Naive thymus-derived CD4-positive, alpha-beta T cell (primary cell): ENCODE measurements around the gene SAMD8. TPM values are rescaled to one million over a fixed set of nuclear protein-coding genes. Genes with fewer than 3 reads are reported as not detected.
"Not testable (repeated sequence)": the region's sequence is repeated elsewhere in the genome, so short reads cannot be mapped to it uniquely, and the experiment has no call there.

ENCODE experiments used
- ATAC-seq: fragments of 150-1000 bp; cut with Tn5 transposase; 2 replicates; pipeline ENCODE4 v1.10.0; 2021; ENCODE audit warnings: mild to moderate bottlenecking, moderate library complexity
- CTCF ChIA-PET: fragments of 350-600 bp; sonication (Branson Sonifier 250); formaldehyde crosslinking; loops from one replicate; lab custom pipeline; 2021; ENCODE audit warnings: antibody characterized with exemption; lab: Charles Lee
- POLR2A ChIA-PET: fragments of 350-600 bp; sonication (Branson Sonifier 250); formaldehyde crosslinking; loops from one replicate; lab custom pipeline; 2021; ENCODE audit warnings: antibody characterized with exemption, inconsistent platforms; lab: Charles Lee
- DNase-seq, 9 donors: peaks; one replicate each; pipeline versions ENCODE4 v3.0.0 to v3.0.0-alpha.2; 2020 to 2022; ENCODE audit warnings: mixed read lengths in 1 of 9
- H3K27ac ChIP-seq: one replicate; pipeline ENCODE4 v1.7.0; 2013; ENCODE audit warnings: mild to moderate bottlenecking, low read depth, low read length, moderate library complexity
- H3K27me3 ChIP-seq, 2 donors: one replicate each; pipeline ENCODE4 v1.7.0; 2013; ENCODE audit warnings: low read length in 2 of 2, mild to moderate bottlenecking in 2 of 2, moderate library complexity in 2 of 2; ENCODE audit not compliant: control insufficient read depth in 2 of 2, insufficient read depth in 2 of 2
- H3K36me3 ChIP-seq, 3 experiments: 1 replicate in 2 of 3; 2 replicates in 1 of 3; pipeline ENCODE4 v1.7.0; 2013; ENCODE audit warnings: low read length in 3 of 3, mild to moderate bottlenecking in 3 of 3, moderate library complexity in 1 of 3; ENCODE audit not compliant: insufficient read depth in 3 of 3, control insufficient read depth in 2 of 3
- H3K4me1 ChIP-seq, 2 donors: one replicate each; pipeline ENCODE4 v1.7.0; 2013; ENCODE audit warnings: low read length in 2 of 2, mild to moderate bottlenecking in 2 of 2, moderate library complexity in 1 of 2; ENCODE audit not compliant: control insufficient read depth in 2 of 2, insufficient read depth in 2 of 2
- H3K4me3 ChIP-seq: 2 replicates; pipeline ENCODE4 v1.7.0; 2013; ENCODE audit warnings: mild to moderate bottlenecking, low read length
- H3K9me3 ChIP-seq, 3 experiments: 1 replicate in 2 of 3; 2 replicates in 1 of 3; pipeline ENCODE4 v1.7.0; 2013; ENCODE audit warnings: low read length in 3 of 3; ENCODE audit not compliant: control insufficient read depth in 2 of 3
- H3K27ac Mint-ChIP-seq, 9 donors: one replicate each; pipeline ENCODE4 v1.8.0; 2020 to 2022; ENCODE audit warnings: mixed read lengths in 9 of 9, mild to moderate bottlenecking in 8 of 9, moderate library complexity in 5 of 9, inconsistent platforms in 2 of 9
- H3K27me3 Mint-ChIP-seq, 5 donors: one replicate each; pipeline ENCODE4 v1.8.0; 2021 to 2022; ENCODE audit warnings: mixed read lengths in 5 of 5, mild to moderate bottlenecking in 1 of 5
- H3K36me3 Mint-ChIP-seq, 5 donors: one replicate each; pipeline ENCODE4 v1.8.0; 2020 to 2022; ENCODE audit warnings: mixed read lengths in 5 of 5, mild to moderate bottlenecking in 3 of 5, inconsistent platforms in 1 of 5
- H3K4me1 Mint-ChIP-seq, 7 donors: one replicate each; pipeline ENCODE4 v1.8.0; 2020 to 2022; ENCODE audit warnings: mixed read lengths in 7 of 7, mild to moderate bottlenecking in 3 of 7, inconsistent platforms in 1 of 7
- H3K4me3 Mint-ChIP-seq, 10 donors: one replicate each; pipeline ENCODE4 v1.8.0; 2020 to 2022; ENCODE audit warnings: mild to moderate bottlenecking in 10 of 10, mixed read lengths in 10 of 10, moderate library complexity in 6 of 10, inconsistent platforms in 2 of 10
- H3K9me3 Mint-ChIP-seq, 11 donors: one replicate each; pipeline ENCODE4 v1.8.0; 2020 to 2022; ENCODE audit warnings: mixed read lengths in 11 of 11, mild to moderate bottlenecking in 4 of 11, inconsistent platforms in 1 of 11, moderate library complexity in 1 of 11
- intact Hi-C, 2 donors: fragments of 100-400 bp; cut with micrococcal nuclease; formaldehyde crosslinking; loops; one replicate each; pipeline ENCODE4 v1.15.1; 2023
- polyA plus RNA-seq, 2 donors: library from polyadenylated mRNA; unstranded; fragments of 300-500 nt; fragmentation: Illumina TruSeq; gene quantifications; one replicate each; pipeline ENCODE4 v1.2.3, GENCODE V29; 2021
- total RNA-seq, 6 experiments: library from RNA in 5 of 6; stranded (reverse) in 5 of 6; gene quantifications; 1 replicate in 5 of 6; 2 replicates in 1 of 6; pipeline ENCODE4 v1.2.3 and lab custom pipeline; 2021 to 2026

SAMD8 gene
- total and polyA plus RNA-seq, 7 experiments from 2014 or later, result 4.5 to 31.7 (median 16.2) TPM

DNA sequence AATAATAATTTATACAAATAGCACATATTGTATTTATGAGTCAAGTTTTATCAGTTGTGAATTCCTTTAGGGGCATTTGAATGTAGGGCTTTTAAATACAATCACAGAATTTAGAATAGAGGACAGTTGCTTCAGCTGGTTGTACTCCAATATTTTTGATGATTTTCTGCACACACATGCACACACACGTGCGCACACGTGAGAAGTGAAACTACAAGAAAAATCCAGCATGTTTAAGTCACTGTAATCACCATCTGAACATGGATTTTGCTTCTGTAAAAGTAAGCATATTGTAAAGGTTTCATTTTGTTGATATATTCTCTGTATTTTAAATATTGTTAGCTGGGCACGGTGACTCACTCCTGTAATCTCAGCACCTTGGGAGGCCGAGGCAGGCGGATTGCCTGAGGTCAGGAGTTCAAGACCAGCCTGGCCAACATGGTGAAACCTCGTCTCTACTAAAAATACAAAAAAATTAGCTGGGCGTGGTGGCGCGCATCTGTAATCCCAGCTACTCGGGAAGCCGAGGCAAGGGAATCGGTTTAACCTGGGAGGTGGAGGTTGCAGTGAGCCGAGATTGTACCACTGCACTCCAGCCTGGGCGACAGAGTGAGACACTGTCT is 8.1 kb downstream of the SAMD8 start:
- H3K4me3 Mint-ChIP-seq, H3K36me3 ChIP-seq, CTCF ChIA-PET, H3K4me1 ChIP-seq, DNase-seq, H3K27ac ChIP-seq, ATAC-seq, H3K9me3 ChIP-seq, H3K9me3 Mint-ChIP-seq, H3K27me3 ChIP-seq, H3K27ac Mint-ChIP-seq, H3K4me3 ChIP-seq, H3K27me3 Mint-ChIP-seq: not testable (repeated sequence)
- Mint-ChIP-seq H3K4me1 (peaks cover 18 to 58% (median 44%) of the 10 kb centered on the region in 7 donors), H3K36me3 (peaks cover 0 to 13% (median 2%) of the 10 kb centered on the region in 5 donors)
- POLR2A ChIA-PET, result interaction anchor here (1.8 kb wide), 1 partner anchor 8 kb away, joined by 6 read pairs; the partner anchor contains the start of gene SAMD8
- intact Hi-C loops, result loop anchor here (10.0 kb wide), 2 partner anchors 1125 to 1625 kb away; partner anchors contain the start of genes PPP3CB (in 1 of the 2) and VCL (in 1 of the 2)

DNA sequence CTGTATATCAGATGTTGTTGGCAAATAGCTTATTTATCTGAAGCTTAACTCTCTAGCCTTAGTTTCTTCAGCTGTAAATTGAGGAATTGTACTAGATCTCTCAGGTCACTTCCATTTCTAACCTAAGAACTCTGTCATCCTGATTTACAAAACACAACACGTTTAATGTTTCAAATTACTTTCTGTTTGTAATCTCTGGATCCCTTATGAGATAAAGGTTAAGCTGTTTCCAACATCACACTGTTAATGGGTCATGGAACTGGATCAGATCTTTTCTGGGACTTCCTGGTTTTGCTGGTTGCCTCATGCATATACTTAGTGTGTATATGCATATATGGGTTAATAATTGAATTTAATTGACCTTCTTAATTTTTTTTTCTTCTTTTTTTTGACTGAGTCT is 9.9 kb downstream of the SAMD8 start:
- no peak overlapping the region for H3K27ac ChIP-seq
- H3K27me3 ChIP-seq, result no peaks in the 10 kb centered on the region
- peaks cover 0 to 9% (median 0%) of the 10 kb centered on the region in 3 experiments for H3K36me3 ChIP-seq
- H3K4me3 Mint-ChIP-seq, result no peak overlapping the region
- peak overlapping the region in 1 of 9 donors; percentile 38 for H3K27ac Mint-ChIP-seq
- H3K36me3 Mint-ChIP-seq, result peaks cover 0 to 20% (median 11%) of the 10 kb centered on the region in 5 donors
- no peak for DNase-seq
- ATAC-seq, result no peak
- POLR2A ChIA-PET, result interaction anchor here (0.6 to 1.8 kb wide), 3 partner anchors 10 to 190 kb away, joined by 3 to 6 read pairs (median 3); partner anchors contain the start of gene SAMD8
- CTCF ChIA-PET, result no interaction called here
- intact Hi-C loops, result no loop called here
- H3K4me3 ChIP-seq, result no peak overlapping the region
- H3K27me3 Mint-ChIP-seq, result no peaks in the 10 kb centered on the region
- H3K4me1 Mint-ChIP-seq, result peaks cover 18 to 62% (median 40%) of the 10 kb centered on the region in 7 donors
- peaks cover 0 to 1% of the 10 kb centered on the region in 2 donors for H3K4me1 ChIP-seq
- H3K9me3 Mint-ChIP-seq, result no peaks in the 10 kb centered on the region
- no peaks in the 10 kb centered on the region for H3K9me3 ChIP-seq

DNA sequence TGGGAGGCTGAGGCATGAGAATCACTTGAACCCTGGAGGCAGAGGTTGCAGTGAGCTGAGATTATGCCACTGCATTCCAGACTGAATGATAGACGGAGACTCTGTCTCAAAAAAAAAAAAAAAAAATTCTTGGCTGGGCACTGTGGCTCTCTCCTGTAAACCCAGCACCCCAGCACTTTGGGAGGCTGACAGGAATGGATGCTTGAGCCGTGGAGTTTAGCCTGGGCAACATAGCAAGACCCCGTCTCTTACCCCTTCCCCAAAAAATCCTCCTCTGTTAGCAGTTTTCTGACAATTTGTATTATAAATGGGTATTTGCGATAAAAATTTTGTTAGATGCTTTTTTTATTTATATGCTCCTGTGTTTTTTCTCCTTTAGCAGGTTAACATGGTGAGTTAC is 11.0 kb downstream of the SAMD8 start:
- Mint-ChIP-seq H3K4me1 (peaks cover 22 to 69% (median 42%) of the 10 kb centered on the region in 7 donors), H3K27ac (peak overlapping the region in 1 of 9 donors; percentile 17), H3K9me3 (no peaks in the 10 kb centered on the region), H3K36me3 (peaks cover 0 to 20% (median 11%) of the 10 kb centered on the region in 5 donors), H3K27me3 (no peaks in the 10 kb centered on the region), H3K4me3 (no peak overlapping the region)
- intact Hi-C loops, result no loop called here
- no peak overlapping the region for H3K27ac ChIP-seq
- POLR2A ChIA-PET, result no interaction called here
- no peaks in the 10 kb centered on the region for H3K9me3 ChIP-seq
- H3K36me3 ChIP-seq, result peaks cover 0 to 9% (median 0%) of the 10 kb centered on the region in 3 experiments
- H3K27me3 ChIP-seq, result no peaks in the 10 kb centered on the region
- DNase-seq, result no peak
- H3K4me1 ChIP-seq, result no peaks in the 10 kb centered on the region
- no peak overlapping the region for H3K4me3 ChIP-seq
- no peak for ATAC-seq
- CTCF ChIA-PET, result interaction anchor here (0.7 kb wide), 1 partner anchor 1478 kb away, joined by 3 read pairs; no protein-coding TSS in a partner anchor

DNA sequence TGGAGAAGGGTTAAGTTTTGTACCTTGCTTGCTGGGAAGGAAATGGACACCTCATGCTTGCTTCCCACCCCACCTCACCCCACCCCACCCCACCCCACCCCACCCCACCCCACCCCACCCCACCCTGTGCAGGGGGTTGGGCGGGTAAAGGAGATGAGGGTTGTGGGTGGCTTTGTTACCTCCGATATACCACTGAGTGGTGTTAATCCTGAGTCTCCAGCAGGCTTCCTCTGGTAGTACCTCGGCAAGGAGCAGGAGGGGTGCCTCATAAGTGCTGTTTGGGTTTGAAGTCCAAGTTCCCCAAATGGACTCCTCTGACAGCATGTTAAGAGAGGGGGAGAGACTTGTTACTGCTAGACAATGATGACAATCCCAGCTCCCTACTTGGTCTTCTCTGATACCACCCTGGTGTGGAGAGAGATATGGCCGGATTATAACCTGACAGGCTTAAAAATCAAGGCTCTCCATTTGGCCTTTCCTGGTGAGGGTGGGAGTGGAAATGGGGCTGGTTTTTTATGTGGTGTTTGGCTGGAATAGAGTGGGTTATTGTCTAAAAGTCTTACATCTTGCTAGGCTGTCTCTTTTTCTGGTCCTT is 11.7 kb downstream of the SAMD8 start:
- ChIA-PET POLR2A (interaction anchor here (1.3 kb wide), 1 partner anchor 46 kb away, joined by 3 read pairs; no protein-coding TSS in a partner anchor), CTCF (no interaction called here)
- peak overlapping the region in 3 of 9 donors; percentile 37 to 67 (median 59) for H3K27ac Mint-ChIP-seq
- intact Hi-C loops, result no loop called here
- H3K9me3 ChIP-seq, result no peaks in the 10 kb centered on the region
- H3K4me1 ChIP-seq, result no peaks in the 10 kb centered on the region
- H3K27me3 ChIP-seq, result no peaks in the 10 kb centered on the region
- peaks cover 0 to 20% (median 11%) of the 10 kb centered on the region in 5 donors for H3K36me3 Mint-ChIP-seq
- no peak overlapping the region for H3K4me3 Mint-ChIP-seq
- H3K9me3 Mint-ChIP-seq, result no peaks in the 10 kb centered on the region
- DNase-seq, result no peak
- H3K27ac ChIP-seq, result no peak overlapping the region
- peaks cover 23 to 65% (median 38%) of the 10 kb centered on the region in 7 donors for H3K4me1 Mint-ChIP-seq
- peaks cover 0 to 9% (median 0%) of the 10 kb centered on the region in 3 experiments for H3K36me3 ChIP-seq
- no peaks in the 10 kb centered on the region for H3K27me3 Mint-ChIP-seq
- no peak overlapping the region for H3K4me3 ChIP-seq
- ATAC-seq, result no peak

DNA sequence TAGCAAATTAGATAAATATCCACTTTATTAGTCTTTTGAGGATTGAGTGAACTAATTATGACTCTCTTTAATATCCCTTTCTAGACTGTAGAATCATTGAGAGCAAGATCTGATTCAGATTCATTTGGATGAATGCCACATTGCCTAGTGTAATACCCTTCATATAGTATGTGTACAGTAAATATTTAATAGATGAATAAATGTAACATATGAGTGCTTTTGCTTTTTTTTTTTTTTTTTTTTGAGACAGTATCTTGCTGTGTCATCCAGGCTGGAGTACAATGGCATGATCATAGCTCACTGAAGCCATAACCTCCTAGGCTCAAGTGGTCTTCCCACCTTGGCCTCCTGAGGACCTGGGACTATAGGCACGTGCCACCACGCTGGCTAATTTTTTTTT is 14.8 kb downstream of the SAMD8 start:
- Mint-ChIP-seq H3K36me3 (peaks cover 0 to 20% (median 11%) of the 10 kb centered on the region in 5 donors), H3K27me3 (no peaks in the 10 kb centered on the region), H3K27ac (peak overlapping the region in 5 of 9 donors; percentile 3 to 56 (median 19)), H3K4me3 (peak overlapping the region in 1 of 10 donors; percentile 18), H3K4me1 (peaks cover 29 to 86% (median 52%) of the 10 kb centered on the region in 7 donors), H3K9me3 (no peaks in the 10 kb centered on the region)
- H3K36me3 ChIP-seq, result peaks cover 0 to 9% (median 0%) of the 10 kb centered on the region in 3 experiments
- H3K27ac ChIP-seq, result no peak overlapping the region
- ATAC-seq (no peak), DNase-seq (no peak)
- no peaks in the 10 kb centered on the region for H3K27me3 ChIP-seq
- H3K4me1 ChIP-seq, result no peaks in the 10 kb centered on the region
- no peaks in the 10 kb centered on the region for H3K9me3 ChIP-seq
- CTCF ChIA-PET, result interaction anchor here (0.6 kb wide), 1 partner anchor 285 kb away, joined by 3 read pairs; no protein-coding TSS in a partner anchor
- intact Hi-C loops, result no loop called here
- POLR2A ChIA-PET, result no interaction called here
- H3K4me3 ChIP-seq, result no peak overlapping the region

DNA sequence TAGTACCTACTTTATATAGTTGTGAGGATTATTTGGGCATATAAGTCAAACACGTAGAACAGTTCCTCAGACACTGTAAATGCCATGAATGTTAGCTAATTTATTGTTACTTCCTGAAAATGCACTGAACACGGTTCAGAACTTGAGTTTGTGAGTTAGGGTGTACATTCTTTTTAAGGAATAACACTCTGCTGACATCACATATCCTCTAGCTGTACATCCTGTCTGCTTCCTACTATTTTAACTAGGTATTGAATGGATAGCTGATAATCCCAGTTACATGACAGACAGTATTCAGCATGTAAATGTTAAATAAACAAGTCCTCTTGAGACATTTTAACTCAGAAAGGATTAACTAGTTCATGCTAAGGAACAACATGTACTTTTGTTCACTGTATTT is 16.0 kb downstream of the SAMD8 start:
- H3K4me3 Mint-ChIP-seq, result no peak overlapping the region
- CTCF ChIA-PET, result no interaction called here
- no peaks in the 10 kb centered on the region for H3K27me3 Mint-ChIP-seq
- ATAC-seq, result no peak
- no peak overlapping the region for H3K4me3 ChIP-seq
- H3K27ac ChIP-seq, result no peak overlapping the region
- H3K27me3 ChIP-seq, result no peaks in the 10 kb centered on the region
- intact Hi-C loops, result no loop called here
- peaks cover 0 to 28% (median 11%) of the 10 kb centered on the region in 5 donors for H3K36me3 Mint-ChIP-seq
- H3K27ac Mint-ChIP-seq, result no peak overlapping the region
- H3K4me1 Mint-ChIP-seq, result peaks cover 29 to 90% (median 53%) of the 10 kb centered on the region in 7 donors
- H3K9me3 ChIP-seq, result no peaks in the 10 kb centered on the region
- no peak for DNase-seq
- POLR2A ChIA-PET, result no interaction called here
- H3K4me1 ChIP-seq, result no peaks in the 10 kb centered on the region
- no peaks in the 10 kb centered on the region for H3K9me3 Mint-ChIP-seq
- peaks cover 0 to 9% (median 0%) of the 10 kb centered on the region in 3 experiments for H3K36me3 ChIP-seq
